Measurements from ENCODE around the gene DCT. TPM values are rescaled to one million over a fixed set of nuclear protein-coding genes. Genes with fewer than 3 reads are reported as not detected.

Gene DCT
- total and polyA plus RNA-seq, 2 donors (not counting 3 experiments of a cell fraction or from before 2014, with no cell fraction given), result not detected

GRCh38 chr13:94427313-94427953 is 52.0 kb downstream of the DCT start:
- Histone ChIP-seq H2AFZ (ENCODE audit: low read depth, low read length) (no peak overlapping the region), H3K27me3 (ENCODE audit: control insufficient read depth in 2 of 2, insufficient read depth in 2 of 2, low read length in 2 of 2) (peaks cover 0 to 4% of the 10 kb centered on the region in 2 experiments), H3K4me2 (ENCODE audit: insufficient read depth, low read length) (no peak overlapping the region), H3K27ac (ENCODE audit: insufficient read depth, low read depth, low read length) (no peak overlapping the region), H4K20me1 (replicated peaks; ENCODE audit: control insufficient read depth, extremely low read depth, insufficient read depth, low read length) (no peaks in the 10 kb centered on the region), H3K9me3 (replicated peaks; ENCODE audit: control insufficient read depth, insufficient read depth, low read length) (no peaks in the 10 kb centered on the region), H3K36me3 (ENCODE audit: control insufficient read depth in 2 of 2, extremely low read depth in 1 of 2, insufficient read depth in 2 of 2, low read length in 2 of 2) (no peaks in the 10 kb centered on the region), H3K4me3 (replicated peaks in 1 of 3; ENCODE audit: insufficient read depth in 1 of 3, low read depth in 1 of 3, low read length in 3 of 3) (no peak overlapping the region), H3K79me2 (ENCODE audit: control insufficient read depth, insufficient read depth, low read length) (no peaks in the 10 kb centered on the region), H3K9ac (replicated peaks; ENCODE audit: extremely low read depth, insufficient read depth, low read length) (no peak overlapping the region), H3K9me1 (replicated peaks; ENCODE audit: control insufficient read depth, extremely low read depth, insufficient read depth, low read length) (no peaks in the 10 kb centered on the region), H3K4me1 (ENCODE audit: control insufficient read depth, extremely low read depth, insufficient read depth, low read length) (no peaks in the 10 kb centered on the region)
- FAIRE-seq (no peak), DNase-seq (ENCODE audit: low read depth, low spot score) (no peak)
- ChIA-PET POLR2A (no interaction called here), CTCF (interaction anchor here (0.7 to 1.4 kb wide), 4 partner anchors 8 to 300 kb away, joined by 3 to 6 read pairs (median 4); no protein-coding TSS in a partner anchor)
- dilution Hi-C loops (cut with MboI; ENCODE audit: extremely low pct_ligation_motif_present, low sequenced_read_pairs), result no loop called here
- TF ChIP-seq, protein P1, sequence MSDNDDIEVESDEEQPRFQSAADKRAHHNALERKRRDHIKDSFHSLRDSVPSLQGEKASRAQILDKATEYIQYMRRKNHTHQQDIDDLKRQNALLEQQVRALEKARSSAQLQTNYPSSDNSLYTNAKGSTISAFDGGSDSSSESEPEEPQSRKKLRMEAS (IDR thresholded peaks at IDR 0.05; ENCODE audit: insufficient read depth, insufficient read length), result no peak
- no peak for TF ChIP-seq CTCF (IDR thresholded peaks at IDR 0.05; ENCODE audit: extremely low read depth in 1 of 2, insufficient read depth in 1 of 2, low read depth in 1 of 2, low read length in 2 of 2)
- TF ChIP-seq GATA2 (IDR thresholded peaks at IDR 0.05; ENCODE audit: insufficient read depth, insufficient read length, low read depth, low read length), result no peak
- TF ChIP-seq FOS (IDR thresholded peaks at IDR 0.05; ENCODE audit: borderline replicate concordance, insufficient read depth, low read length), result no peak
- TF ChIP-seq EZH2 (IDR thresholded peaks at IDR 0.05; ENCODE audit: borderline replicate concordance, low read depth, low read length, severe bottlenecking), result no peak
- intact Hi-C loops (cut with micrococcal nuclease), result no loop called here
- no TSS peak for BruUV-seq (replicated peaks)

All from endothelial cell of umbilical vein (primary cell).